HG03039 (cell line): ENCODE results near the gene CARNS1.

ENCODE experiments used
- ATAC-seq: cut with Tn5 transposase; IDR thresholded peaks from one replicate; pipeline ENCODE4 v1.9.1; 2021; ENCODE audit warnings: mild to moderate bottlenecking, moderate library complexity; ENCODE audit not compliant: unreplicated experiment

Gene CARNS1

DNA sequence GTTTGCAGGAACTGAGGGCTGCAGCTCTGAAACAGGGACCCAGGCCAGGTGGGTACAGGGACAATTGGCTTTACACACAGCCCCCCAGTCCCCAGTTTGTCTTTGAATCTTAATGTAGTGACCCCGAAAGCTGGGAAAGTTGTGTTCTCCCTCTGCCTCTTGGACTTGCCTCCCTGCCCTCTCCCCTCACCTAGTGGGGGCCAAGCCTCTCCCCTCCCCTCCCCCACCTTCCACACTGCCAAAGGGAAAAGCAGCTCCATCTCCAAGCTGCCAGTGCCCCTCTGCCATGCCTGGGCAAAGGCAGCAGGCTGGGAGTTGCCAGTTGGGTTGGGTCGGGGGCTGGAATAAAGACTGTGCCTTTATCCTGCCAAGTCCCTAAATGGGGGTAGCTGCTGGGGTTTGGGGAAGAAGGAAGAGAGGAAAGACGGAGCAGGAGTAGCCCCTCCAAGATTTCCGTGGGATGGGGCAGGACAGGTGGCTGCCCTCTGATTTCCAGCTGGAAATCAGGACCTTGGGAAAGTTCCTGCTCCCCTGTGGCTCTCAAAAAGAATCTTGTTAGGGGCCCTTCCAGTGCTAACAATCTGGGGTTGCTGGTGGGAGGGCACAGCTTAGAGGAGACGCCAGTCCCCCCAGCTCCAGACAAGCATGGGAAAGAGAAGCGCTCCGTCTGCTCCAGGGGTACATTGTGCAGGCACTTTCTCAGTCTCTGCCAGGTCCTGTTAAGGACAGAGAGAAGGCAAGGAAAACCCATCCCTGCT lies 39.2 kb upstream of the CARNS1 start:
- ATAC-seq, result no peak

GRCh38 chr11:67376873-67377808 lies 38.3 kb upstream of the CARNS1 start:
- ATAC-seq, result no peak

DNA sequence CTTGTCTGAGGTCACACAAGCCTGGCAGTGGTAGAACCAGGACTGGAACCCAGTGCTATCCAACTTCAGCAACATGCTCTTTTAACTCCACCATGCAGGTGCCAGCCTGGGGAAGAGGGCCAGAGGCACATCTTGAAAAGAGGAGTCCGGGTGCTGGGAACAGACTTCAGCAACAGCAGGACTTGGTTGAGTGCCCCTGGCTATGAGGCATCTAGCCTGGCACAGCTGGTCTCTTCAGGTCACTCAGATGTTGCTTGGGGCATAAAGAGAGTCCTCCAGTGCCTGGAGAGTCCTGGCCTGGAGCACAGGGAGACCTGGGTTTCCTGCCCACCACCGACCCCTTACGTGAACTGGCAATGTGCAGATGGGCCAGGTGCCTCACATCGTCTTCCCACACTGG lies 36.9 kb upstream of the CARNS1 start:
- ATAC-seq, result no peak

DNA sequence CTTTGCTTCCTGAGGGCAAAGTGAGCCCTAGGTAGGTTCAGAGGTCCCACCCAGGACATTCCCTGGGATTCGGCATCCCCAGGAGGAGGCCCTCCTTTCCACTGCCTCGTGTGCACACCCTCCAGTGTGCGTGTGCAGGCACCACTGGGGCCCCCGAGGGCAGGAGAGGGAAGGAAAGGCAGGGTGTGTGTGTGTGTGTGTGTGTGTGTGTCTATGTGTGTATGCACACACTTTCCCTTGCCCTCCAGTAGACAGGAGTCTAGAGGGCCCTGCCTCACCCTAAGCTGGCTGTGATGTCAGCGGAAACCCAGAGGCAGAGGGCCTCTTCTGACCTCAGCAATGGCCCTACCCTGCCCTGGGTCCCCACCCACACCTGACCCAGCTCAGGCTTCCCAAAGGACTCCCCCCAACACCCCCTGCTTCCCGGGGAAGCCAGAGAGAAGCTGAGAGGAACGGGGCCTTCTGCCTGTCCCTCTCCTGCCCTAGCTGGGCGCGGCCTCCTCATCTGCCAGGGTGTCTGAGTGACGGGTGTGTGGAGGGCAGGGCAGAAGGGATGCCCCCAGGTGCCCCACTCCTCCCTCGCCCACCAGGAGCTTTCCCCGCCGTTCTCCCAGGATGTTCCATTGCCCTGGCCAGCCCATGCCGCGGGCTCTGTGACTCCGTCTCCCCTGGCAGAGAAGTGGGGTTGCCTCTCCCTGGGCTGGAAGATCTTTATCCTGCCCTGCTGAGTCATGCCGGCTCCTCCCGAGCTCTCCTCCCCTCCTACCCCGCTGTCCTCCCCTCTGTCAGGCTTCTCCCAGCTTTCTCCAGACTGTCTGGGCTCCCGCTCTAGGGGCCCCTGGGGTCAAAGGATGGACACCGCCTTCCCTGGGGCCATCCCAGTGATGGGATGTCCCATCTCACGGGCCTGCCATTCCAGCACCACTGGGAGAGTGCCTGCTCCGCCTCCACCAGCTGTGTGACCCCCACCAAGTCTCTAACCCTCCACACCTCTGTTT lies 36.1 kb upstream of the CARNS1 start:
- no peak for ATAC-seq

DNA sequence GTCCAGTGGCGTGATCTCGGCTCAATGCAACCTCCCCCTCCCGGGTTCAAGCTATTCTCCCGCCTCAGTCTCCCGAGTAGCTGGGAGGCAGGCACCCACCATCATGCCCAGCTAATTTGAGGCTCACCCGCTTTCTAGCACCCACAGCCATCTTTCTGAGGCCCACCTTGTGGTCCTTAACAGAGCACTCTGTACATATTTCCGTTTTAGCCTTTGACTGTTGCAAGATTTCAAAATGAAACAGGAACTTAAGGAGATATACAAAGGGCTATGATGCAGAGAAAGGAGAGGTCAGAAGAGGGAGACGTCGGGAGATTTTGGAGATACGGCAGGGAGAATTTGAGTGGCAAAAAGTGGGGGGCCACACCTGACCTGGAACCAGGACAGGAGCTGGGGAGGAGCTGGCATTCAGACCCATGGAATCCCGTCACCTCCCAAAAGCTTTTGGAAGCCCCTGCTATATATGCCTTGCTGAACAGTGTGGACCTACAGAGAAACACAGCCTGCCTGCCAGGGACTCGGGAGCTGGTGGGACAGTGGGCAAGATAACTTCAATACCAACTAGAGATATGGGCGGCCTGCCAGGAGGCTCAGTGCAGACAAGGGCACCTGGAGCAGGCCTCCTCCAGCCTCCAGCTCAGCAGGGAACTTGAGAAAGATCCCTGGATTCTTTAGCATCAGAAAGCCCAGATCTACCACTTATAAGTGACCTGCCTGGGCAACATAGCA lies 34.1 kb upstream of the CARNS1 start:
- no peak for ATAC-seq

- no peak for ATAC-seq
Measured at GRCh38 chr11:67382276-67383136, 33.0 kb upstream of the CARNS1 start.

GRCh38 chr11:67384851-67385366 lies 30.6 kb upstream of the CARNS1 start:
- ATAC-seq, result no peak

DNA sequence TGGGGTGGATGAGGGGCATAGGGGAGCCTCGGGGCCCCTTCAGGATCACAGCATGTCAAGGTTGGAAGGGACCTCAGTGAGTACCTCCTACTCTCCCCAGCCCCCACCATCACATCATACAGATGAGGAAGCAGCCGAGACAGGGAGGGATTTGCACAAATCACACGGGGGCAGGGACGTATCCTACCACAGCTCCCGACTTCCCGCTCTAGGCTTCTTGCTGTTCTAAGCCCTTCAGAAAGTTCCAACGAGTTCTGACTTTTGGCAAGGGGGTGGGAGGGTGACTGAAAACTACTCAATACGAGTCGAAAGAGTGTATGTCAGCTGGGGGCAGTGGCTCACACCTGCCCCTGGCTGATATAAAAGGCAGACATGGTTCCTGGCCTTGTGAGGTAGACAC lies 28.4 kb upstream of the CARNS1 start:
- ATAC-seq, result no peak

DNA sequence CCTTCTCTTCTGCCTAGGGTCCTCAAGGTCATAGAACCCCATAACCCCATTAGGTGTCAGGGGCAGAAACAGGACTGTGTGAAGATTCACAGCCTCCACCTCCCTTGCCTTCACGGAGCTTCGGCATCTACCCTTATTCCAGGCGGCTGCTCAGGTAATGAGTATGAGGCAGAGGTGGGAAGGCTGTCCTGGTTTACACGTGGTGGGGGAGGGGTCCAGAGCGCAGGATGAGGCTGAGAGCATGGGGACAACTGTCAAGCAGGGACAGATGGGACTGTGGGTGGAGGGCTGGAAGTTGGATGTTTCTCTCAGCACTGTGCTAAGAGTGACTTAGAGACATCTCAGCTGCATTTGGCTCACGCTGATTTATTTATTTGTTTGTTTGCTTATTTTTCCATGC lies 28.0 kb upstream of the CARNS1 start:
- ATAC-seq, result no peak

DNA sequence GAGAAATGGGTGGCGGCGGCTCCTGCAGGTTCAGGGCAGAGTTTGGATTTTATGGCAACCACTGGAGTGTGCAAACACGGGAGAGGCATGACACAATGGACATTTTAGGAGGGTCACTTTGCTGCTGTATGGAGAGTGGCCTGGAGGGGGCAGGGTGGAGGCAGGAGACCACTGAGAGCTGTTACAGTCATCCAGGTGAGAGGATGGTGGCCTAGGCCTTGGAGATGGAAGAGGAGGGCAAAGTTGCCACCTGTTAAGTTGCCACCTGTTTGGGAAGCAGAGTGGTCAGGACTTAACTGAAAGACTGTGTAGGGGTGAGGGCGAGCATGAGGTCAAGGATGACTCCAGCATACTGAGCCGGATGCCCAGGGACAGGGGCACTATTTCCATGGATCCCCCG lies 26.0 kb upstream of the CARNS1 start:
- ATAC-seq, result no peak

- no peak for ATAC-seq
Measured at GRCh38 chr11:67390947-67391303, 24.6 kb upstream of the CARNS1 start.

DNA sequence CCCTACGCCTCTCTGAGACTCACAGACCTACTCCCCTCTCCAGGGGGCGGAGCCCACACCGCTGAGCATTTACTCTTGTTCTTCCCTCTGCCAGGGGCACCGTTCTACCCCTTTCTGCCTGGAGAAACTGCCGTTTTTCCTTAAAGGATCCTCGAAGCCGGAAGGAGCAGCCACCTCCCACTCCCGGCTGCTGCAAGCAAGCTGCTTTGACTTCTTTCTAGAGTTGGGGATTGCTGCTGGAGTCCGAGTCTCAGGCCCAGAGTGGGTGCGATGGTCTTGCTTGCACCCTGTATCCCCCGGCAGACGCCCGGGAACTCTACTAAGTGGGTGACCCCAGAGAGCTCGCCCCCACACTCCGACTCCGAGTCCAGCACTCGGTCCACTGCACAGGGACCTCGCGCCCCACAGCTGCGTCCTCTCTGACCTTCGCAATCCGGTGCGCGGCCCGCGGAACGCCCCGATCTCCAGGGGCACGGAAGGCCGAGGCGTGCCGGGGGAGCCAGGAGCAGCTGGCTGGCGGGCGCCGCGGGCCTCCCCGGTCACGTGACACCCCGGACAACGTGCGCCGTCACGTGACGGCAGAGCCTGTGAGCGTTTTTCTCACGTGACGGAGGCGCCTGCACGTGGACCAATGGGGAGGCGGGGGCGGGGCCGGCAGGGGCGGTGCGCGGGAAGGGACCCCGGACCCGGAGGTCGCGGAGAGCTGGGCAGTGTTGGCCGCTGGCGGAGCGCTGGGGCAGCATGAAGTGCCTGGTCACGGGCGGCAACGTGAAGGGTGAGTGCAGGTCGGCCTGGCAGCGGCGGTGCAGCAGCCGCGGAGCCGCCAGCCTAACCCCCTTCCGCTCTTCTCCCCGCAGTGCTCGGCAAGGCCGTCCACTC lies 23.9 kb upstream of the CARNS1 start, which contains the start of gene RAD9A:
Gene RAD9A (plus strand): TSS at position 683 of the 879 bp plus-strand sequence. CDS start 59 bp downstream, at position 742.
- ATAC-seq, result peak; percentile 61

DNA sequence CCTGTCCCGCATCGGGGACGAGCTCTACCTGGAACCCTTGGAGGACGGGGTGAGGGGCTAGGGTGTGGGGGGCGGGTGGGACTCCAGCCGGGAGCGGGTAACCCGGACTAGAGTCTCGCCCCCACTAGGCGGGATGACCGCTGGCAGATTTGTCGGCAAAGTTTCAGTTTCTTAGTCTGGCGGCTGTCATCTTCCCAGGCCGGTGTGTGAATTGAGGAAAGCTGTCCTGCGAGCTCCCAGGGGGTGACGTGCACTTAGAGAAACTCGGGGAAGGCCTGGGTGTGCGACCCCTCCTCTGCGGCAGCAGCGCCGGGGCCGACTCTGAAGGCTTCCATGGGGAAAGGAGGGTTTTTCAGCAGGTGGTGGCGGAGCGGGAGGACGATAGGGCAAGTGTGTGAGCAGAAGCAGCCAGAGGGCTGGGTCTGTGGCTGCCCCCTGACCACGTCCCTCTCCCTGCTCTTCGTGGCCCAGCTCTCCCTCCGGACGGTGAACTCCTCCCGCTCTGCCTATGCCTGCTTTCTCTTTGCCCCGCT lies 23.2 kb upstream of the CARNS1 start:
- no peak for ATAC-seq

DNA sequence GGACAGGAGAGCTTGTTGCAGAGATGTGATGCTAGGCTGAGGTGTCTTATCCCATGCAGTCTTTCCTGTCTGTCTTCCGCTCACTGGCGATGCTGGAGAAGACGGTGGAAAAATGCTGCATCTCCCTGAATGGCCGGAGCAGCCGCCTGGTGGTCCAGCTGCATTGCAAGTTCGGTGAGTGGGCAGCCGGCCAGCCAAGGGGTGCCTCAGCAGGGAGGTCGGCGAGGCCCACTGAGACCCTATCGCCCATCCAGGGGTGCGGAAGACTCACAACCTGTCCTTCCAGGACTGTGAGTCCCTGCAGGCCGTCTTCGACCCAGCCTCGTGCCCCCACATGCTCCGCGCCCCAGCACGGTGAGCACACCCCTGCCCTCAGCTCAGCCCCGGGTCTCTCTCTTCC lies 22.0 kb upstream of the CARNS1 start:
- no peak for ATAC-seq

GRCh38 chr11:67393990-67394389 lies 21.5 kb upstream of the CARNS1 start:
- no peak for ATAC-seq

- ATAC-seq, result no peak
Measured at GRCh38 chr11:67395555-67396258, 19.8 kb upstream of the CARNS1 start.

DNA sequence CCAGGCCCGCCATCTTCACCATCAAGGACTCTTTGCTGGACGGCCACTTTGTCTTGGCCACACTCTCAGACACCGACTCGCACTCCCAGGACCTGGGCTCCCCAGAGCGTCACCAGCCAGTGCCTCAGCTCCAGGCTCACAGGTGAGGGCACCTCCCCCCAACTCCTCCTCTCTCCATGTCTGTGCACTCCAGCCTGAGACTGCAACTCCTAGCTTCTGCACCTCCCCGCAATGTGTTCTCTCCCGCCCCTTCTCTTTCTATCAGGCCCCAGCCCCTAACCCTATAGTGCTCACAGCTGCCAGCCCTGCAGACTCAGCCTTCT lies 19.3 kb upstream of the CARNS1 start:
- no peak for ATAC-seq
